Measurements from ENCODE around the gene CKAP2L.
A peak's percentile ranks its signal among the peaks of the same experiment; 100 is the strongest.

Gene CKAP2L

GRCh38 chr2:112764071-112765044 is at the start of gene CKAP2L:
TSS of gene CKAP2L (minus strand) at chr2:112764609. CDS start at chr2:112764598, 11 bp downstream.
- DNase-seq, result peak; percentile 95 to 96

DNA sequence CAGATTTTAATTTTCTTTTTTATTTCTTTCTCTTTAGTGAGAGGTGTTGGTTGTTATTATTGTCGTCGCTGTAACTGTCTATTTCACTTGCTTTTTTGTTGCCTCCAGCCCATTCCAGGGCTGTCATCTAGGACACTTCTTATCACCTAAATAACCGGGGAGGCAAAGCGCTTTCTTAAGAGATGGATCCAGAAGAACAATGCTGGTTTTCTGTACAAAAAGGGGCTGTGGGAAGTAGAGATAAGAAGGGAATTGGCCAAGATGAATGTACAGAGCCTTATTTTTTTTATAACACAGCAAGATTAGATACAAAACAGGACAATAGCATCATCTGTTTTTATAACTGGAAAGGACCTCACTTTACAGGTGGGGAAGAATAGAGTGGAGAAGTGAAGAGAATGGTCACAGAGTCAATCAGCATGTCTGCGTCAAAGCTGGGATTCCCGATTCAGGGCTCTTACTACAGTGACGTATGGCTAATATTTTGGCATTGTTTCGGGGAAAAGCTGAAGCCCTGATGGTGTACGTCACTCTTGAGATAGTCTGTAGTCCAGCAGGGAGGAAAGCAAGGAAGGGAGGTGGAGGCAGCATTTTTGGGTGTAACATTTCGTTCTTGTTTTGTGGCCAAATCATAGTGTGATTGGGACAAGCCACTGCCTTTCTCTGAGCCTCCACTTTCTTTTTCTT is 49.0 kb upstream of the CKAP2L start:
- DNase-seq, result no peak

GRCh38 chr2:112812318-112813267 is 48.2 kb upstream of the CKAP2L start:
- DNase-seq, result no peak

DNA sequence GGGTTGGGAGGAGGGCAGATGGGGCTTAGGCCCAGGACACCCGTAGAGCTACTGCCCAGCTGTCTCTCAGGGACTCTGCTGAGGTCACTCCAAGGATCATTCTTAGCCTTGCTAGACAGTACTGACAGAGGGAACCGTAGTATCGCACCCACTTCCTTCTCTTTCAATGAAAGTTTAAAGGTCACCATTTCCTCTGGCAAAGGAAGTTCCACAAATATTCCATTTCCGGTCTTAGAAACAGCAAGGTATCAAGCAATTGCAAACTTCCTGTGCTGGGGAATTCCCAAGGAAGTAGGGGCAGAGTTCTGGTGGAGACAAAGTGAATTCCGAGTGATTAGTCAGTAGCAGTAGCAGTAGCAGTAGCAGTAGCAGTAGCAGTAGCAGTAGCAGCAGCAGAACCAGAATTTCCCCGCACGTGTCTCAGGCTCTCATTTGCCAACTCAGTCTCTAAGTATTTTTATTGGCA is 47.5 kb upstream of the CKAP2L start:
- peak; percentile 27 for DNase-seq

- DNase-seq, result no peak
These were observed 46.9 kb upstream of the CKAP2L start for GRCh38 chr2:112811276-112811831.

DNA sequence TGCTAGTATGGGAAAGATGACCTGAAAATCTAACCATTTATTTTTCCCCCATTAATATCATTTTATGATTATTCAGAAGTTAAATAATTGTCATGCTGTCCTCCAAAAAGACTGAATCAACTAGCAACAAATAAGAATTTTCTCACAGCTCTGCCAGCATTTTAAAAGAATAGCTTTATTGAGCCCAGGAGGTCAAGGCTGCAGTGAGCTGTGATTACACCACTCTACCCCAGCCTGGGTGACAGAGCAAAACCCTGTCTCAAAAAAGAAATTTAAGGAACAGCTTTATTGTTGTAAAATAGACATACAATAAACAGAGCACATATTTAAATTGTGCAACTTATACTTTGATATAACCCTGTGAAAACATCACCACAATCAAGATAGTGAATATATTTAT is 44.7 kb upstream of the CKAP2L start:
- no peak for DNase-seq

GRCh38 chr2:112807233-112807807 is 42.9 kb upstream of the CKAP2L start:
- DNase-seq, result no peak

DNA sequence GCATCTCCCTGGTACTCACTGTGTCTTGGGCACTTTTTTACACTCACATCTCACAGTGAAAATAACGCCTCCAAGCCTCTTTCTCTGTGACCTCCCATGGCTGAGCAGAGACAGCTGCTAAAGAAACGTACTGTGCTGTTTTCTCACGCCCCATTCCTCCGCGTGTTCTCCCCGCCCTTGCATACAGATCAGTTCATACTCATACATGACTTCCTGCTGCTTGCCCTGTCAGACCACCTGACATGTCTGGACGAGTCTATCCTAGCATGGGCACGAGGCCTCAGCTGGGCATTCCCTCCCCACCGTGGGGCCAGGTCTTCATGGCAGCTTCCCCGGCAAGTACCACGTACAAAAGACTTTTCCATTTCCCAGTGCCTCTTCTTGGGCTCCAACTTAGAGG is 41.1 kb upstream of the CKAP2L start:
- no peak for DNase-seq

DNA sequence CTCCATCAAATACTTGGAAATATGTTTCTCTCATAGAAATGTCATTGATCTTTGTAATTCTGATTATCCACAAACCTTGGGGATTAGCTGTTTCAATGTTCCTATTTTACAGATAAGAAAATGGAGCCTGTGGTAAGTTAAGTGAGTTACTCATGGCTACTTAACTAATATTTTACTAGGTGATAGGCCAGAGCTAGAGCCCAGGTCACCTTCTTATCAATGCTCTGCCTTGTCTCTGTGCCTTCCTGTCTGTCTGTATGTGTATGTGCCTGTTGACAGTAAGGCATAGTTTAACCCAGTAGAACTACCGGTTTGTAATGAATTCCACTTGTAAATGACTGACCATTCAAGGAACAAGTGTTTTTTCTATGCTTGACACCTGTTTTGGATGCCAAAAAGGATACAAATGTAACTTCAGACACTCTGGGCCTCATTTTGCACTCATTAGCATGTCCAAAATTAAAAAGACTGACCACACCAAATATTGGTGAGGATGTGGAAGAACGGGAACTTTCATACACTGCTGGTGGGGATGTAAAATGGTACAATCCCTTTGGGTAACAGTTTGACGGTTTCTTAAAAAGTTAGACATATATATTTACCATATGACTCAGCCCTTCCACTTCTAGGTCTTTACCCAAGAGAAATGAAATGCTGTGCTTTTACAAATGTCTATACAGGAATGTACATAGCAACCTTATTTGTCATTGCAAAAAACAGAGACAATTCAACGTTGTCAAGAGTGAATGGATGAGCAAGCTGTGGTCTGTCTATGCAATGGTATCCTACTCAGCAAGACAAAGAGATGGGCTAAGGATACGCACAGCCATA is 39.5 kb upstream of the CKAP2L start:
- DNase-seq, result no peak

DNA sequence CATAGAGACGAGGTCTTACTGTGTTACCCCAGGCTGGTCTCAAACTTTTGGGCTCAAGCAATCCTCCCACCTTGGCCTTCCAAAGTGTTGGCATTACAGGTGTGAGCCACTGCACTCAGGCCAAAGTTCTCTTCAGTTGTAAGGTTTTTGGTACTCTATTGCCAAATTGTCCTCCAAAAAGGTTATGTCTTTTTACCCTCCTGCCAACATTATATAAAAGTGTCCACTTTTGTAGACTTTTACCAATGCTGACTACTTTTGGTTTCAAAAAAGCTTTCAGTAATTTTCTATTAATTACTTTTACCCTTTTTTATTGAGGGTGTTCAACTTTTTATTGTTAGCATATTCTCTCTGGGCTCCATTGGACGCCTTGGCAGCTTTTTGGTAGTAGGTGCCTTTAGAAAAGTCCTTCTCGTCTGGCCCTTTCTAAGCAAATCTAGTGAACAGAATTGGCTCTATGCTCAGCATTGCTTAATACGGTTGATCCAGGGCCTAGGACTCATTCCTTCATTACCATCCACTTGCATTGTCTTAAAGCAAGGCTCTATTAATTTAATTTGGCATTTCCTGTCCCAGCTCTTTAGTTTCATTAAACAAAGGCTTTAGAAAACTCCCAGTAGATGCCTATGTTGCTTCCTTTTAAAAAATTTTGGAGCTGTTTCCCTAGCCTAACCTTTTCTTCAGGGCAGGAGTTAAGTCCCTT is 36.6 kb upstream of the CKAP2L start:
- no peak for DNase-seq

- no peak for DNase-seq
These were observed 34.9 kb upstream of the CKAP2L start for GRCh38 chr2:112798979-112799975.

- DNase-seq, result no peak
These were observed 32.1 kb upstream of the CKAP2L start for GRCh38 chr2:112796486-112796885.

DNA sequence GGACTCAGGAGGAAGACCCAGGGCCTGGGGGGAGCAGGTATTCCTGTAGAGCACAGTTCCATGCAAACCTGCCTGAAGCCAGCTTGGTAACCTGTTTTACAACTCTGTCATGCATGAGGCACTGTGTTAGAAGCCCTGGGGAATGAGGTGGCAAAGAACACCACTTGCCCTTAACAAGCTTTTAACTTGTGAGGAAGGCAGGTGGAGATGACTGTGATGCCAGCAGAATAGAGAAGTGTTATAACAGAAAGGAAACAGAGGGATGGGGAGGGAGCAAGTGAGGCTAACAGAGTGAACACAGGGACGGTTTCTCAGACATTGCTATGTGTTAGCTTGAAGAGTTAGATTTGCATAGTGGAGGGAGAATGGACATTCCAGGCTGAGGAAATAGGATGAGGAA is 31.4 kb upstream of the CKAP2L start:
- no peak for DNase-seq

DNA sequence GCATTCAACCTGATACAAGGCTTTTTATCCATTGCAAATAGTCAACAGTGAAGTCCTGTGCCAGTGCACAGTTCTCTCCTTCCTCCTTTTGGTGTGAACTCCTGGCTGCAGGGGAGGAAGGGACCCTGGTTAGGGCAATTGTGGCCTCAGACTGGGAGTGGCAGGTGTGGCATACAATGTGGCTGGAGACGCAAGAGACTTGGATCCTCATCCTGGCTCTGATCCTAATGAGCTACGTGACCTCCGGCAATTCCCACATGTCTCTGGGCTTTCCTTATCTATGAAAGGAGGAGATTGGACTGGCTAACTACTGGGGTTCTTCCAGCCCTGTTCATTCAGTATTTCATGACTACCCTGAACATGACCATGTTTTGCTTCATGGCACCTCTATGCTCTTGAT is 30.4 kb upstream of the CKAP2L start:
- DNase-seq, result no peak

DNA sequence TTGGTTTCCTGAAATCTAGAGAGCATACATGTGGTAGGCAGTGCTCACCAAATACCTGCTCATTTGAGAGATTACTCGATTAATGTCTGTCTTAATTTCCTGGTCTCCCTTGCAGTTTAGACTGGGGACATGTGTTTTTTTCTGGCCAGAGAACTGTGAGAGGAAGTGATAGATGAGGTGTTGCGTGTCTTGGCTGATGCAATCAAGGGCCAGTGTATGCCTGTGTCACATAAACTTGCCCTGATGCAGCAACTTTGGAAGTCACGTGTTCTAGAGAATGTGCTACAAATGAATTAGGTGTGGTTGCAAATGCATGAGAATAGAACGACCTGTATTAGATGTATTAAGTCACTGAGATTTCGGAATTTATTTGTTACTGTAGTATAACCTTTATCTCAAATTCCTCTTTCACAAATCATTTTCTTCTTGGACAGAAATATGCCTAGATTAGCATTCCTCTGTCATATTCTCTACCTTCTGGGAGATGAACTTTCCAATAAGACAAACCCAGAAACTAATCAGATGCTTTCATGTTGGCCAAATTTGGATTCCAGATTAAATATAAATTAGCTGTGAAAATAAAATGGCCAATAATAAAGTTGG is 29.8 kb upstream of the CKAP2L start:
- DNase-seq, result peak in 1 of 2 donors; percentile 11

DNA sequence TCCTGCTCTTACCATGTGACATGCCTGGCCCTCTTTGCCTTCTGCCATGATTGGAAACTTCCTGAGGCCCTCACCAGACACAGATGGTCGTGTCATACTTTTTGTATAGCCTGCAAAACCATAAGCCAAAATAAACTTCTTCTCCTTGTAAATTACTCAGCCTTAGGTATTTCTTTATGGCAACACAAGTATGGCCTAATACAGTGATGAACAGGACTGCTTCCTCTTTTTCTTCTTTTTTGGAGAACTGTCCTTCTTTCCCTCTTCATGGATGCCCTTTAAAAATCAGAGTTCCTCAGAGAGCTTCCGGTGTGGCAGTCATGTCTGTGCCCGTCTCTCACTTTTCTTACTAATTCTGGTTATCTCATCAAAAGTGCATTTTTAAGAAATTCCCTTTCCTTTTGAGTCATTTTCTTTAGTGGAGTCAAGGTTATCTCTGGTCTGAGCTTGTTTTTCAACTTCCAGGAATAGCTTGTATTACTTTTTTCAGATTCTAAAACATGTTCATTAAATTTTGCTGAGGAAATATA is 29.1 kb upstream of the CKAP2L start:
- no peak for DNase-seq

DNA sequence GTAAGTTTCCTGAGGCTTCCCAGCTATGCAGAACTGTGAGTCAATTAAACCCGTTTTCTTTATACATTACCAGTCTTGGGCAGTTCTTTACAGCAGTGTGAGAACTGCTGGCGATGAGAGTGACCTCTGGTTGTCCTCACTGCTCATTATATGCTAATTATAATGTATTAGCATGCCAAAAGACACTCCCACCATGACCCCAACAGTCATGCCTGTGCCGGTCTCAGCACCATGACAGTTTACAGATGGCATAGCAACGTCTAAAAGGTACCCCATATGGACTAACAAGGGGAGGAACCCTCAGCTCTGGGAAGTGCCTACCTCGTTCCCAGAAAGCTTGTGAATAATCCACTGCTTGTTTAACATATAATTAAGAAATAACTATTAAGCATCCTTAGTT is 28.0 kb upstream of the CKAP2L start:
- DNase-seq, result no peak

DNA sequence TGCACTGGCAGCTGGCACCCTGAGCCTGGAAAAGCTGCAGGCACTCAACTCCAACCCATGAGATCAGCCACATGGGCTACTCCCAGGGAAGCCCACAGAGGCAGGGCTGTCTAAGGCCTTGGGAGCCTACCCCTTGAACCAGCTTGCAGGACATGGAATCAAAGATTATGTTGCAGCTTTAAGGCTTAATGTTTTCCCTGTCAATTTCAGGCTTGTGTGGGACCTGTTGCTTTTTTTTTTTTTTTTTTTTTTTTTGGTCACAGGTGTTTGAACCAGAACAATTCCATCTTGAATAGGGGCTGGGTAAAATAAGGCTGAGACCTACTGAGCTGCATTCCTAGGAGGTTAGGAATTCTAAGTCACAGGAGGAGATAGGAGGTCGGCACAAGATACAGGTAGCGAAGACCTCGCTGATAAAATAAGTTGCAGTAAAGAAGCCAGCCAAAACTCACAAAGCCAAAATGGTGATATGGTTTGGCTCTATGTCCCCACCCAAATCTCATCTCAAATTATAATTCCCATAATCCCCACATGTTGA is 27.4 kb upstream of the CKAP2L start:
- DNase-seq, result no peak

All from stimulated activated CD4-positive, alpha-beta T cell treated with anti-CD3 and anti-CD28 coated beads, Interleukin-2, amount 100 ng/mL, for 24 hours (primary cell).